NCI-H774 (cell line): Measurements from ENCODE around the gene HIVEP3.
"Not testable (repeated sequence)": the region's sequence is repeated elsewhere in the genome, so short reads cannot be mapped to it uniquely, and the experiment has no call there.

ENCODE experiments used
- DNase-seq: peaks from one replicate; lab custom pipeline; 2025; lab: John Stamatoyannopoulos, UW

HIVEP3 gene

DNA sequence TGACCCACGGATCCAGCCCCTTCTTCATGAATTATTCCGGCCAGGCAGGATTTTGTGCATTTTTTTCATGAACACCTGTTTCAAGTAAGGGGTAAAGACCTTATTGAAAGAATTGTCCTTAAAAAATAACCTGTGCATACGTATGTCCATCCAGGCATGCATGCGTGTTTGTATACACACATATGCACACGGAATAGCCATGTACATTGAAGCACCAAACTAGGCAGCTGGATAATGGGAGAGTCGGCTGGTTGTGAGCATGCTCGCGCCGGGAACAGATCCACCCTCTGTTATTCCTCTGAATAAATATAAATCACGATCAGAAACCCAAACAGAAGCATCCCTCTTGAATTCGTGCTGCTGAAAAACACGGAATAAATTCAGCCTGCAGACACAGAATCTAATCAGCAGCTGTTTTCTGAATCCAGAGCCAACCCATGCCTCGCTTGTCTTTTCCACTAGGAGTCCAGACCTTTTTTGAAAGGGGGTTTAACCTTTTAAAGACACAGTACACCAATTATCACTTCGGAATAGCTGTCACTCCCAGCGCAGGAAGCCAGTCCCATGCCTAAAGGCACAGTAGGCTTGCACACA lies at the start of gene HIVEP3:
HIVEP3 (minus strand) TSS at position 473 of the 594 bp plus-strand sequence.
- peak; percentile 79 for DNase-seq

DNA sequence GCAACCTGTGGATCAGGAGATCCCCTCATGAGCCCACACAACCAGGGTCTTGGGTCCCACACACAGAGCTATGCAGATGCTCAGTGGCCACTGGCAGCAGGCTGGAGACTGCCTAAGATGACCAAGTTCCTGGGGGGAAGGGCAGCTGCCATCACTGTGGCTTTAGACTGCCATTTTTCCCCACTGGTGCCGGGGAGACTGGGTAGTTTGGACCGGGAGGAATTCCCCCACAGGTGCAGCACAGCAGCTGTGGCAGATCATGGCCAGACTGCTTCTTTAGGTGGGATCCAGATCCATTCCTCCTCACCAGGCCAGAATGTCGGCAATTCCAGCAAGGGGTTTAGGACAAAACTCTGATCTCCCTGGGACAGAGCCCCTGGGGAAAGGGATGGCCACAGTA lies 45.7 kb upstream of the HIVEP3 start:
- DNase-seq, result no peak

DNA sequence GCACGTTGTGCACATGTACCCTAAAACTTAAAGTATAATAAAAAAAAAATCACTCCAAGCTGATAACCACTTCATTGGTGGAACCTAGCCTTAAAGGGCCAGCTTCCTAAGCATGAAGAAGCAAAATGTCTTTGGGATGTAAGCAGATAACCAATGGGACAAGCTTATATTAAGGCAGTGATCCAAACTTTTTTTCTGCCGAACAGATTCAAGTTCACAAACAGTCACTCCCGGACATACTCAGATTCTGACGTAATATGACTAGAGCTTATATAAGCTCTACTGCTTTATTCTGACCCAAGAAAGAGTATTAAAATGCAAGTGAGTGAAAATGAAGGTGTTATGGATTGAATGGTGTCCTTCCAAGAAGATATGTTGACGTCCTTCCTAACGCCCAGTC lies 44.9 kb upstream of the HIVEP3 start:
- no peak for DNase-seq

DNA sequence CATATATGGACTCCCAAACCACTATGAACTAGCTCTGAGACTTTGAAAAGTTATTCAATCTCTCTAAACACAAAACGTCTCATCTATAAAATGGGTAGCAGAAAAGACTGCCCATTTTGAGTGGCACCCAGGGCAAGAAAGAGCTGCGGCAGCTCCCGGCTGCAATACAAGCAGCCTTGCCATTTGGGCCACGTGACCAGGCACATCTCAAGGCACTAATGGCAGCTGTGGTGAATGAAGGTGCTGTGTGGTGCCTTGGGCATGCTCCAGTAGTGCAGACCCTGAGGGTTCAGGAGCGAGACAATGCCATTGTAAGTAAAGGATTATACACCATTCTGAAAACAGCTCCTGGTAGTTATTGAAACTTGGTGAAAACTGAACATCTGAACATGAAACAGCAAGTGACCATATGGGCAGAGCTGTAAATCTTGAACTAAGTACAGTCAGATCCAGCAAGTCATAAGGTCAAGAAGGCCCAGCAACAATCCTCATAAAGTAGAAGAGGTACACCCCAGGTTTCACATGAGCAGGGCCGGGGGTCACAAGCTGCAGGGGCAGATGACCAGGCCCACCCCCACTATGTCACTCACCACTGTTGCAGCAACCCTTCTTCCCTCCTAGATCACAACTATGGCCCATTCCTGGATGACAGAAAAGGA lies 39.4 kb upstream of the HIVEP3 start:
- DNase-seq, result no peak

DNA sequence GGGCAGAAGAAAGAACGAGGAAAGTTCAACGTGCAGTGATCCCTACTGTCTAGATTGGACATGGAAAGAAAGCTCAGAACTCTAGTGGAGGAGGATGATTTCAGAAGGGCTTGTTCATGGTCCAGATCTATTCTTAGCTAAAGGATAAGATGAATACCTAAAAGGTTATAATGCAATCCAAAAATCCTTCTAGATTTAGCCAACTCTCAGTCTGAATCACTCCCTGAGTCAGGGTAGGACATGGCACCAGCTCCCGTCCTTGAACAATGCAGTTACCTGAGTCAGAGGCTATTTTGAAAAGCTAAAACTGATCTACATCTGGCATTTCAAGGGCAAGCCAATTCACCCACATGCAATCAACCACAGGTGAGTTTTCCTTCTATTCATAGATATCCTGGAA lies 38.8 kb upstream of the HIVEP3 start:
- DNase-seq, result no peak

DNA sequence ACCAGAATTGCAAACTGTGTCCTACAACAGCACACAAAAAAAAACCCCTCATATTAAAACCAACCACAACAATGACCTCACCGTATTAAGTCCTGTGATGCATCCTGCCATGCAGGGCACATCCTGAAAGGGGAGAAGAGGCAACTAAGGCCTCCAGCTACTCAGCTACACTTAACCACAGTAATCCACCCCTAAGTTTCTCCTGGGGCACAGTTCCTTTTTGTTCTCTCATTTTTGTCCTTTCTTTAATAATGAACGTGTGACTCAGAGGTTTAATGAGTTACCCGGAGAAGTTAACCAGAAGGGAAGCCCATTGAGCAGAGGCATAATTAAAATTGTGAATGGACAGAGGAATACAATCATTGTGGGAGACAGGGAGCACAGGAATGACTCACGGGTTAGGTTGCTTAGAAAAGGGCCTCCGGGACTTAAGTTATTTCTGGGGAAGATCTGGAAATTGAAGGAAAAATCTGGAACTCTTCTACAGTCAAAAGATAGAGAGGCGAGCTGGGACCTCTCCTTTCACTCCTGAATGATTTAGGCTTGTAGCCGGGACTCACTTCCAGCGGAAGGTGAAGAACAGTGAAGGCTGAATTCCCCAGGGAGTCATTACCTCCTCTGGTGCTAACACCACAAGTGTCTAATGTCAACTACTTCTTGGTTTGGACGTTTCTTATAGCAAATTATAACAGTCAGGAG lies 36.9 kb upstream of the HIVEP3 start:
- no peak for DNase-seq

DNA sequence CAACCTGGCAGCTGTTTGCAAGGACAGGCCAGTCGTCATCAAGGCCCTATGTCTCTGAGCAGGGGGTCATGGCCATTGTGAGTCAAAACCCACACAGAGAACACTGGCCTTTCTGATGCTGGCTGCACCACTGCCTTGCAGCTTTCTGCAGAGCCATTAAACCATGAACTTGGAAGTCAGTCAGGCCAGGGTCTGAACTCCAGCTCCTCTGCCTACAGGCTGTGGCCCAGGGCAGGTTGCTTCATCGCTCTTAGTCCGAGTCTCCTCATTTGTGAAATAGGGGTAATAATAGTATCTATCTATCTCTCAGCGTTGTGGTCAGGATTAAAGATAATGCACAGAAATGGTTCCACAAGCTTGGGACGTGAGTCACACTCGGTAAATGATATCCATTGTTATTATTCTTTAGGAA lies 35.8 kb upstream of the HIVEP3 start:
- DNase-seq, result no peak

DNA sequence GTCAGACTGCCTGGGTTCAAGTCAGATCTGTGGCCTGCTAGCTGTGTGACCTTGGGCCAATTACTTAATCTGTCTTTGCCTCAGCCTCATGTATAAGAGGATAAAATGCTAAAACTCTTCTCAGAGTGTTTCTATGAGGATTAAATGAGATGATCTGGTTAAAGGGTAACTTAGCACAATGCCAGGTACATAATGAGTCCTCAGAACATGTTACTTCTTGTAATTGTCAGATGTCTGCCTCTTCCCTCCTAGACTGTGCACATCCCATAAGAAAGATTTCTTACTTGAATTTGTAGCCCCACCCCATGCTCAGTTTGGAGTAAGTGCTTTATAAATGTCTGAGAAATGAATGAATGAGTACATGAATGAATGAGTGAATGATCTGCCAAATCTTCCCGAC lies 34.6 kb upstream of the HIVEP3 start:
- no peak for DNase-seq

DNA sequence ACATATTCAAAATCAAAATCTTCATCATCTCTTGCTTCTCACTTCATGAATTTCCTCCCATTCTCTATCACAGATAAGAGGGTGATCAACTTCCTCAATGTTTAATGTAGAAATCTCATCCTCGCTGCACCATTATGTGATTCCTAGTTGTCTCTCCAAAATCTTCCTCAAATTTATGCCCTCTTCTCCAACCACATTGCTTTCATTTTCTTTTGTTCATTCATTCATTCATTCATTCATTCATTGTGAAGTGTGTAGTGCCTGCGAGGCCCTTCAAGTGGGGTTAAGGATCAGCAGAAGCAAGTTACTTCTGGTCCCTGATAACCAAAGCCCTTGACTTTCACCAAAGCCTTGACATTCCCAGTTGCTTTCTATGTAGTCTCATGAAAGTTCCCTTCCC lies 33.5 kb upstream of the HIVEP3 start:
- no peak for DNase-seq

DNA sequence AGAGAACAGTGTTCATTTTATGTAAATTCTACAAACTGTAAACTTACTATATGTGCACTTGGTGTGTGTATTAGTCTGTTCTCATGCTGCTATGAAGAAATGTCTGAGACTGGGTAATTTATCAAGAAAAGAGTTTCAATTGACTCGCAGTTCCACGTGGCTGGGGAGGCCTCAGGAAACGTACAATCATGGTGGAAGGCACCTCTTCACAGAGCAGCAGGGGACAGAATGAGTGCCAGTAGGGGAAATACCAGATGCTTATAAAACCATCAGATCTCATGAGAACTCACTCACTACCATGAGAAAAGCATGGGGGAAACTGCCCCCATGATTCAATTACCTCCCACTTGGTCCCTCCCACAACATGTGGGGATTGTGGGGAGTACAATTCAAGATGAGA lies 32.8 kb upstream of the HIVEP3 start:
- not testable (repeated sequence) for DNase-seq

DNA sequence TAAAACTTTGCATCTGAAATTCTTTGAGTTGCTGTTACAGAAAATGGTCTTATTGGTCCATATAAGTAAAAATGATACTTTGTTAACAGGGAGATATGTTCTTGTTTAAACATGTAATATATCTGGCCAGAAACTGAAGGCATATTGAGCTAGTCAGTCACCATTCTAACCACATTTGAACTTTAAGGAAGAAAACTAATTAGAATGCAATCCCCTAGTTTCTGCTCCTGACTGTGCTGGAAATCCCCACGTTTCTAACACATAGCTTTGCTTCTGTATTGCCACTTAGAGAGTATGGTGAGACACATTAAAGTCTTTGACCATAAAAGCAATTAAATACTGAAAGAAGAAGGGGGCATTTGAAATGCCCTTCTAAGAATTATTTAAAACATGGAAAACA lies 32.1 kb upstream of the HIVEP3 start:
- DNase-seq, result no peak

DNA sequence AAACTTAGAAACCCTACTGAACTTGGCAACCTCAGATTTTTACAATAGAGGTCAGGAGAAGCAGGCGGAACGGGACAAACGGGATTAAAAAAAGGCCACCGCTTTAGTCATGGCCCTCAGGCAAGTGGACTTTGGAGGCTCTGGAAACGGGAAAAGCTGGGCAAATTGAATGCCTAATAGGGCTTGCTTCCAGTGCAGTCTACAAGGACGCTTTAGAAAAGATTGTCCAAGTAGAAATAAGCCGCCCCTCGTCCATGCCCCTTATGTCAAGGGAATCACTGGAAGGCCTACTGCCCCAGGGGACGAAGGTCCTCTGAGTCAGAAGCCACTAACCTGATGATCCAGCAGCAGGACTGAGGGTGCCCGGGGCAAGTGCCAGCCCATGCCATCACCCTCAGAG lies 27.2 kb upstream of the HIVEP3 start:
- DNase-seq, result not testable (repeated sequence)

DNA sequence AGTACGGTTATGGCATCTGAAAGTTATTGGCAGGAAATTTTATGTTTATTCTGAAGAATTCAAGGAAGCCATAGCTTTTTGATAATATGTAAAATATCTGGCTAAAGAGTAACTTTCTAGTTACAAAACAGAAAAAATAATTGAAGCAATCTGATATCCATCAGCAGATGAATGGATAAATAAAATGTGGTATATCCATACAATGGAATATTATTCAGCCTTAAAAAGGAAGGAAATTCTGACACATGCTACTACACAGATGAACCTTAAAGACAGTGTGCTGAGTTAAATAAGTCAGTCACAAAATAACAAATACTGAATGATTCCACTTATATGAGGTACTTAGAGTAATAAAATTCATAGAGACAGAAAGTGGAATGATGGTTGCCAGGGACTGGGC lies 25.0 kb upstream of the HIVEP3 start:
- DNase-seq, result no peak

DNA sequence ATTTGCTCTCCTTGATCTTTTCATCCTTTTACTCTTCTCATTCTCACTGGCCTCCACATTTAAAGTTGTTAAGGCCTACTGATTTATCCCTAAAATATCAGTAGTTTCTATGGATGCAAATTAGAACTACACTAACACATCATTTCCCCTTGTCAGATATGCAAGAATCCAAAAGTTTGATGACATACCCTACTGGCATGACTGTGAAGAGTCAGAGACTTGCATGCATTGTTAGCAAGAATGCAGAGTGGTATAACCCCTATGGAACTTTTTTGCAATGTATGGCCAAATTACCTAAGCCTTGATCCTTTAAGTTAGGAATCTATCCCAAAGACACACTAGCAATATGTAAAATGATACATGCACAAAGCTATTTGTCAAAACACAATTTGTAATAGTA lies 23.6 kb upstream of the HIVEP3 start:
- DNase-seq, result no peak

DNA sequence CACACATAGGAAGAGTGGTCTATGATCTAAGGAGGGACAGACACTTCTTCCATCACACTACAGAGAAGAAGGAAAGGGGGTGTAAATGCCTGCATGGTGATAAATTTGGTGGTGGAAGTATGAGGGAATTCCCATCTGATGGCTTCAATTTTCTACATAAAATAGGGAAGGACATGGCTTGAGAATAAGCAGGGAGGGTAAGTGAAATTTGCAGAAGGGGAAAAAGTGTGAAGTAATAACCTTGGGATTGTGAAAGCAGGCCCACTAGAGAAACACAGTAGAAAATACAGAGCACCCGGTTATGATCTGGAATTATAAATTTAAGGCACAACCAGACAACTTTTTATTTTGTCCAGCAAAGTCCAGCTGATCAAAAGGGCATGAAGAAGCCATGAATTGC lies 22.7 kb upstream of the HIVEP3 start:
- no peak for DNase-seq

DNA sequence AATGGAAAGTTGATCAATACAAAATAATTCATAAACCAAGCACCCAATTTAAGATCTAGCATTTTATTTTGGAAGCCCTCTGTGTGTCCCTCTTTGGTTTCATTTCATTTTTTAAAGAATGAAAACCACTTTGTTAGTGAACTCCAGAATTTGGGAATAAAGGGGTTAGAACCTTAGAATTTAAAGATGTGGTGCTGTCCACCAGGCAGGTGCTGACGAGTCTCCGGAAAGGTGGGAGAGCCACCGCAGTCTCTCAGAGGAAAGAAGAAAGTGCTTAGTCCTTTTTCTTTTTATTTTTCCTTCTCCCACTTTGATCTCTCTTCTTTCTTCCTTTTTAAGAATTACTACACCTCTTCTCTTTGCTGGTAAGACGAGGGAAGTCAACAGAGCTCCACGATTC lies 20.5 kb upstream of the HIVEP3 start:
- DNase-seq, result no peak

DNA sequence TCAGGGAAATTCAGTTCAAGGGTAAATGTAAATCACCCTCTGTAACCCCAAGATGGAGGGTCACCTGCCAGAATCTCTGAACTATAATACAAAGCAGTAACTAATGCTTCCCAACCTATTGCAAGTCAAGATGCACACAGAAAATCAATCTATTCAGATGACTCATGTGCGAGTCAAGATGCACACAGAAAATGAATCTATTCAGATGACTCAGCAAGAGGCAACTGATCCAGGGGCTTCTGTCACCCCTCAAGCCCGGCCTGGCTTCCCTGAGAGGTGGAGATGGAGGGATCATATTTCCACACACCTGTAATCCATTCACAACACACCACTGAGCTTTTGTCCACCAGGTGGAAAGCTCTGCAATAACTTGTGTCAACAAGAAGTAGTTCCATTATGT lies 17.4 kb upstream of the HIVEP3 start:
- DNase-seq, result peak; percentile 81

DNA sequence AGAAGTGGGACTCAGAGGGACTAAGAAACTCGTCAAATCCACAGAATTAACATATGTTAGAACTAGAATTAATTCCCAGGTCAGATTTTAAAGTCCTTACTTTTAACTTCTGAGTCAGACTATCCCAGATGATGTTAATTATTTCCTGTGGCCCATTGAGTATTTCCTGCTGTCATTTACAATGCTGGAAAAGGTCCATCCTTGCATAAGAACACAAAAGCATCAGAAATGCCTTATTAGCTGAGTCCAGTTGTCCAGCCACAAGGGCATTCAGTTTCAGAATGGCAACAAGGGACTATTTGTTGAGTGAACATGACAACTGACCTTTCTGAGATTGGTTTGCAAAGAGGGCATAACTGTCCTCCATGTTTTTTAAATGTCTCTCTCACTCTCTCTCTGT lies 16.5 kb upstream of the HIVEP3 start:
- no peak for DNase-seq

DNA sequence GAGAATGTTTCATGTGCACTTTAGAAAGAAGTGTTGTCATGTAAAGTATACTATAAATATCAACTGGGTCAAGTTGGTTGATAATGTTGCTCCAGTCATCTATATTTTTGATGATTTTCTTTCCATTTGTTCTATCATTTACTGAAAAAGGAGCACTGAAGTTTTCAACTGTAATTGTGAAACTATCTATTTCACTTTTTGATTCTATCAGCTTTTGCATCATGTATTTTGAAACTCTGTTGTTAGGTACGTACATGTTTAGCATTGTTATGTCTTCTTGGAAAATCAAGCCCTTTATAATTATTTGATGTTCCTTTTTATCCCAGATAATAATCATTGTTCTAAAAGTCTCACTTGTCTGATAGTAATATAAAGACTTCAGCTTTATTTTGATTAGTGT lies 14.4 kb upstream of the HIVEP3 start:
- no peak for DNase-seq

DNA sequence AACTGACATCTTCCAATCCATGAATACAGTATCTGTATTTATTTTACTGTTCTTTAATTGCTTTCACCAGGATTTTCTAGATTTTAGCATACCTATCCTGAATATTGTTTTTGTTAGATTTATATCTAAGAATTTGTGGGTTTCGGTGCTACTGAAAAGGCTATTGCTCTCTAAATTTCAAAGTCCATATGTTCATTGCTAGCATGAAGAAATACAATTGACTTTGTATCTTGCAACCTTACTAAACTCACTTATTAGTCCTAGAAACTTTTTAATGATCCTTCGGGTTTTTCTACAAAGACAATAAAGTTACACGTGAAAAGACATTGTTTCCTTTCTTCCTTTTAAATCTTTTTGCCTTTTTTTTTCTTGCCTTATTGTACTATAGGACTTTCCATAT lies 12.9 kb upstream of the HIVEP3 start:
- no peak for DNase-seq

DNA sequence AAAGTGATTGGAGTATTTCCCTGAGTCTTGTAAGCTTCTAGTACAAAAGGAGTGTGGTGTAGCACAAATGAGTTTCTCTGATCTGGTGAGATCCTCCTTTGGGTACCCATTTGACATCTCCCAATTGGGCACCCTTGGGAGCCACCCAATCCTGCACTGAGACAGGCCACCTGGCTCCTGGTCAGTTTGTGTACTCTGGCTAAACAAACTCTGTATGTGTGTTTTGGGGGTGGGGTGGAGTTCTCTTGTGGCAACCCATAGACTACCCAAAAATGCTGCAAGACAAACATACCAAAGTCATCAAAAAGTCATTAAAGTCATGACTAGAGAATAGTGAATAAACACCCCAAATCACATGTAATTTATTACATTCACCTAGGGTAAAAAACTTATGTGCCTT lies 8.4 kb upstream of the HIVEP3 start:
- DNase-seq, result peak; percentile 96

DNA sequence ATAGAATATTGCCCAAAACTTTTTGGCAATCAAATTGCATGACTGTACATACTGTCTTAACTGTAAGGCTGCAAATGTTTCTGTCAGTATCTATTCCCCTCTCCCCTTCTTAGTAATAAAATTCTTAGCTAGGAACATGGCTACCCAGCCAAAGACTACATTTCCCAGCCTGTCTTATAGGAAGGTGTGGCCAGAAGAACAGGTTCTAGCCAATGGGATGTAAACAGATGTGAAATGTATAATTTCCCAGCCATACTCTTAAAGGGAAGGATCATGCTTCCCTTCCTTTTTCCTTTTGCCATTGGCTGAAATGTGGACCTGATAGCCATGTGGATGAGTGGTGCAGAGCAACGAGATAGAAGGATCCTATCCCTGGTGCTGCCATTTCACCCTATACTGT lies 7.0 kb upstream of the HIVEP3 start:
- DNase-seq, result peak; percentile 62

DNA sequence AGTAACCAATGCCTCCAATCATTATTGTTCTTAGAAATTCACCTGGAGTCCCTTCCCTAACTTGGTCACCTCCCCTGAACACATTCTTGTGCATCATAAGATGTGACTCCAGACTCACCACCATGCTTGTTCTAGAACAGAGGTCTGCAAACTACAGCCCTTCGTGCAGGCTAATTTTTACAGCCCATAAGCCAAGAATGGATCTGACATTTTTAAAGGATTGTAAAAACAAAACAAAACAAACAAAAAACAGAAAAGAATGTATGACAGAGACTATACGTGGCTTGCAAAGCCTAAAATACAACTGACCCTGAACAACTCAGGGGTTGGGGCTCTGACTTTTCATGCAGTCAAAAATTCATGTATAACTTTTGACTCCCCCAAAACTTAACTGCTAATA lies 6.2 kb upstream of the HIVEP3 start:
- DNase-seq, result no peak

DNA sequence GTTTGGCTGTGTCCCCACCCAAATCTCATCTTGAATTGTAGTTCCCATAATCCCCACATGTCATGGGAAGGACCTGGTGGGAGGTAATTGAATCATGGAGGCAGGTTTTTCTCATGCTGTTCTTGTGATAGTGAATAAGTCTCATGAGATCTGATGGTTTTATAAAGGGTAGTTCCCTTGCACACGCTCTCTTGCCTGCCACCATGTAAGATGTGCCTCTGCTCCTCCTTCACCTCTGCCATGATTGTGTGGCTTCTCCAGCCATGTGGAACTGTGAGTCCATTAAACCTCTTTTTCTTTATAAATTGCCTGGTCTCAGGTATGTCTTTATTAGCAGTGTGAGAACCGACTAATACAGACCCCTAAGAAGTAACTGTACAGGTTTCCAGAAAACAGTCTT lies 2.5 kb upstream of the HIVEP3 start:
- not testable (repeated sequence) for DNase-seq
